ENCODE data around the gene TMEM200B.
A peak's percentile ranks its signal among the peaks of the same experiment; 100 is the strongest.

TMEM200B gene

DNA sequence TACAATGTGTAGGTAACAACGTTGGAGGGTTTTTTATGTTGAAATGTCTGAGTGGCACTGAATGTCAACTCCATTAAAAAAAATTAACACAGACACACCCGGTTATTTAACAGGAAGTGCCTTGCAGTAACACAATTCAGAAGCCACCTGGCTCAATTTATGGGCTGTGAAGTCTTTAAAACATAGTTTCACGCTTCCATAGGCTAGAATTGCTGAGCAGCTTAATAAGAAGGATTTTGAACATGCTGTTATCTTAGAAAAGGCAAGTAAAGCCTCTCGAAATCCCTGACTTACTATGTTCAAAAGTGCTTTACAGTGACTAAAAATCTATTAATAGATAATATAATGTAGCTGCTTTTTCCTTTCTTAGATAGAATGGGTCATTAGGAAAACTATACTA is 38.3 kb upstream of the TMEM200B start:
- H3K4me3 ChIP-seq (replicated peaks; ENCODE audit: insufficient read depth, low read length), result no peak overlapping the region
- H3K27ac ChIP-seq (replicated peaks), result no peak overlapping the region
- DNase-seq (ENCODE audit: low read depth in 1 of 2, low spot score in 1 of 2), result no peak
- TF ChIP-seq, protein P1, sequence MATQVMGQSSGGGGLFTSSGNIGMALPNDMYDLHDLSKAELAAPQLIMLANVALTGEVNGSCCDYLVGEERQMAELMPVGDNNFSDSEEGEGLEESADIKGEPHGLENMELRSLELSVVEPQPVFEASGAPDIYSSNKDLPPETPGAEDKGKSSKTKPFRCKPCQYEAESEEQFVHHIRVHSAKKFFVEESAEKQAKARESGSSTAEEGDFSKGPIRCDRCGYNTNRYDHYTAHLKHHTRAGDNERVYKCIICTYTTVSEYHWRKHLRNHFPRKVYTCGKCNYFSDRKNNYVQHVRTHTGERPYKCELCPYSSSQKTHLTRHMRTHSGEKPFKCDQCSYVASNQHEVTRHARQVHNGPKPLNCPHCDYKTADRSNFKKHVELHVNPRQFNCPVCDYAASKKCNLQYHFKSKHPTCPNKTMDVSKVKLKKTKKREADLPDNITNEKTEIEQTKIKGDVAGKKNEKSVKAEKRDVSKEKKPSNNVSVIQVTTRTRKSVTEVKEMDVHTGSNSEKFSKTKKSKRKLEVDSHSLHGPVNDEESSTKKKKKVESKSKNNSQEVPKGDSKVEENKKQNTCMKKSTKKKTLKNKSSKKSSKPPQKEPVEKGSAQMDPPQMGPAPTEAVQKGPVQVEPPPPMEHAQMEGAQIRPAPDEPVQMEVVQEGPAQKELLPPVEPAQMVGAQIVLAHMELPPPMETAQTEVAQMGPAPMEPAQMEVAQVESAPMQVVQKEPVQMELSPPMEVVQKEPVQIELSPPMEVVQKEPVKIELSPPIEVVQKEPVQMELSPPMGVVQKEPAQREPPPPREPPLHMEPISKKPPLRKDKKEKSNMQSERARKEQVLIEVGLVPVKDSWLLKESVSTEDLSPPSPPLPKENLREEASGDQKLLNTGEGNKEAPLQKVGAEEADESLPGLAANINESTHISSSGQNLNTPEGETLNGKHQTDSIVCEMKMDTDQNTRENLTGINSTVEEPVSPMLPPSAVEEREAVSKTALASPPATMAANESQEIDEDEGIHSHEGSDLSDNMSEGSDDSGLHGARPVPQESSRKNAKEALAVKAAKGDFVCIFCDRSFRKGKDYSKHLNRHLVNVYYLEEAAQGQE (IDR thresholded peaks at IDR 0.05; ENCODE audit: insufficient replicate concordance, low read depth), result no peak
- TF ChIP-seq GABPA (IDR thresholded peaks at IDR 0.05; ENCODE audit: low read depth) (no peak), POLR2AphosphoS5 (IDR thresholded peaks at IDR 0.05; ENCODE audit: low read depth) (no peak), SPI1 (IDR thresholded peaks at IDR 0.05; ENCODE audit: borderline replicate concordance, low read depth) (peak; percentile 14; the same call in 1 of the 2 replicates)
- TF ChIP-seq, protein P2, sequence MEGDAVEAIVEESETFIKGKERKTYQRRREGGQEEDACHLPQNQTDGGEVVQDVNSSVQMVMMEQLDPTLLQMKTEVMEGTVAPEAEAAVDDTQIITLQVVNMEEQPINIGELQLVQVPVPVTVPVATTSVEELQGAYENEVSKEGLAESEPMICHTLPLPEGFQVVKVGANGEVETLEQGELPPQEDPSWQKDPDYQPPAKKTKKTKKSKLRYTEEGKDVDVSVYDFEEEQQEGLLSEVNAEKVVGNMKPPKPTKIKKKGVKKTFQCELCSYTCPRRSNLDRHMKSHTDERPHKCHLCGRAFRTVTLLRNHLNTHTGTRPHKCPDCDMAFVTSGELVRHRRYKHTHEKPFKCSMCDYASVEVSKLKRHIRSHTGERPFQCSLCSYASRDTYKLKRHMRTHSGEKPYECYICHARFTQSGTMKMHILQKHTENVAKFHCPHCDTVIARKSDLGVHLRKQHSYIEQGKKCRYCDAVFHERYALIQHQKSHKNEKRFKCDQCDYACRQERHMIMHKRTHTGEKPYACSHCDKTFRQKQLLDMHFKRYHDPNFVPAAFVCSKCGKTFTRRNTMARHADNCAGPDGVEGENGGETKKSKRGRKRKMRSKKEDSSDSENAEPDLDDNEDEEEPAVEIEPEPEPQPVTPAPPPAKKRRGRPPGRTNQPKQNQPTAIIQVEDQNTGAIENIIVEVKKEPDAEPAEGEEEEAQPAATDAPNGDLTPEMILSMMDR (IDR thresholded peaks at IDR 0.05; ENCODE audit: insufficient read depth, low read length), result no peak
- no peaks in the 10 kb centered on the region for H3K27me3 ChIP-seq (ENCODE audit: insufficient read depth, poor library complexity, severe bottlenecking)

DNA sequence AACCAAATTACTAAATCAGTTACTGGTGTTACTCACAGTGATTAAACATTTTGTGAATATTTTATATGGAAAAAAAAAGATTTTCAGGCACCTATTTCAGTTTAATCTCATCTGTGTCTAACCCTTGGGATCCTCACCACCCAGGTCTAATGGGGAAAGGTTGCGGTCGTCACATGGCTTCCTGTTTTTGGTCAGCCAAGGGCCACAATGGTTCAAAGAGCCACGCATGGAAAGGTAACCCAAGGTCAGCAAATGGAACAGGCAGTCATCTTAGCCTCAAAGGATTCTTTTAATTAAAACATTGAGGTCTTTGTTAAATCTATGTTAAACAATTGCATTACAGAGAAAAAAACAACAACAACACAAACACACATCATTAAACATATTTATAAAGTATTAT is 36.1 kb upstream of the TMEM200B start:
- TF ChIP-seq, protein P2 (IDR thresholded peaks at IDR 0.05; ENCODE audit: insufficient read depth, low read length), result no peak
- TF ChIP-seq, protein P1 (IDR thresholded peaks at IDR 0.05; ENCODE audit: insufficient replicate concordance, low read depth), result no peak
- TF ChIP-seq GABPA (IDR thresholded peaks at IDR 0.05; ENCODE audit: low read depth) (no peak), SPI1 (IDR thresholded peaks at IDR 0.05; ENCODE audit: borderline replicate concordance, low read depth) (no peak), POLR2AphosphoS5 (IDR thresholded peaks at IDR 0.05; ENCODE audit: low read depth) (no peak)

DNA sequence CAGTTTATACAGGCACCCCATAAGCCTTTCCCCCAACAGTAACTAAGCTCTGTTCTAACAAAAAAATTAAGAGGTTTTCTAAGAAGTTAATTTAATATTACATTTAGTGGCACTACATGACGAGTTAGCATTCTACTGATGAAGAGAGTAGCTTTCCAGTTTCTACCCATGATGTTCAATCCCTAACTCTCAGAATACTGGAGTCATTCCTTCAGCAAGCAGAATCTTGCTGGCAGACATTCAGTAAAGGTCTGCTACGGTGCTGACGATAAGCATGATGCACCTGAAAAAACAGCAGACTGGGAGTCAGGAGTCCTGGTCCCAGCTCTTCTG is 33.5 kb upstream of the TMEM200B start:
- DNase-seq (ENCODE audit: low read depth in 1 of 2, low spot score in 1 of 2), result no peak
- Histone ChIP-seq H3K27me3 (ENCODE audit: insufficient read depth, poor library complexity, severe bottlenecking) (no peaks in the 10 kb centered on the region), H3K4me3 (replicated peaks; ENCODE audit: insufficient read depth, low read length) (no peak overlapping the region), H3K27ac (replicated peaks) (no peak overlapping the region)
- TF ChIP-seq GABPA (IDR thresholded peaks at IDR 0.05; ENCODE audit: low read depth) (no peak), POLR2AphosphoS5 (IDR thresholded peaks at IDR 0.05; ENCODE audit: low read depth) (no peak), SPI1 (IDR thresholded peaks at IDR 0.05; ENCODE audit: borderline replicate concordance, low read depth) (no peak)
- TF ChIP-seq, protein P1 (IDR thresholded peaks at IDR 0.05; ENCODE audit: insufficient replicate concordance, low read depth), result no peak
- TF ChIP-seq, protein P2 (IDR thresholded peaks at IDR 0.05; ENCODE audit: insufficient read depth, low read length), result no peak

More for the DNA sequence above, 36.1 kb upstream of the TMEM200B start:
- H3K27me3 ChIP-seq (ENCODE audit: insufficient read depth, poor library complexity, severe bottlenecking), result no peaks in the 10 kb centered on the region
- H3K4me3 ChIP-seq (replicated peaks; ENCODE audit: insufficient read depth, low read length), result no peak overlapping the region
- peak in 1 of 2 experiments; percentile 34 for DNase-seq (ENCODE audit: low read depth in 1 of 2, low spot score in 1 of 2)
- no peak overlapping the region for H3K27ac ChIP-seq (replicated peaks)

Measured in HL-60 (cell line).